Fibroblast of skin of abdomen (primary cell): ENCODE measurements around the gene CDKAL1.

Experiments used
- DNase-seq: peaks from one replicate; pipeline ENCODE4 v3.0.0-alpha.2; 2013

Gene CDKAL1

DNA sequence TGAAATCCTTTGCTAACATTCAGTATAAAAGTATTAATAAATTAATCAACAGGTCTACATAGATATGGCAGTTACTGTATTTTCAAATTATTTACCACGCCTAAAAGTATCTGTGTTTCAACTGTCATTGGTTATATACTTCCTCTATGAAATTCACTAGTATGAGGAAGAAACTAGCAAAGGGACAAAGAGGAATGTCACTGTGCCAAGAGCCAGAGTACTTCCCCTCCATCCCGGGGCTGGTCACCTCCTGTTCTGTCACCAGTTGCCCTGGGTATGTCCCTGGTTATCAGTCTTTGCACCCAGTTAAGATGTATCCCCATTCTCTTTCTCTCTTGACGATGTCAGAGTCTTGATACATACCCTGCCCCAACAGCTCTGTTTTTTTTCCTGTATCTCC, 582.5 kb downstream of the CDKAL1 start:
- no peak for DNase-seq

DNA sequence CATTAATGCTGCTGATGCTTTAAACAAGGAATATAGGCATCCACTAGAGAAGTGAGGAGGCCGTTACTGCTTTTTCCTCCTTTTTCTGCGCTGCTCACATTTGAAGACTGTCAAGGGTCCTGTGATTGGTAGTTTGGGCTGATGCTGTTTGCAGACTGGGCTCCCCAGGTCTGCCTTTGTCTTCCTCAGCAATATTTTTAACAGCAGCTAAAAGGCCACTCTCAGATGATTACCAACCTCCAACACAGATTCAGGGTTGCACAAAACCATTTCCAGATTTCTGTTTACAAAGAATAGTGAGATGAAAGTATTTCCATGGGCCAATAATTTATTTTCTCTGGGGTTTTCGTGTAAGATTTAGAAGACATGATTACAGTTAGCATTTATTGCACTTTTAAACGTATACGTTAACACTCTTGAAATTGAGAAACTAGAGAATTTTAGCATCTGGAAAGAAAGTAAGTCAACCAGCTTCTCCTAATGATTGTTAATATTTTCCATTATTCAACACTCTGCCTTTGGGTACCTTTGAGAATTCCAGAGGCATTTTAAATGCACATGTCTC, 584.0 kb downstream of the CDKAL1 start:
- no peak for DNase-seq

DNA sequence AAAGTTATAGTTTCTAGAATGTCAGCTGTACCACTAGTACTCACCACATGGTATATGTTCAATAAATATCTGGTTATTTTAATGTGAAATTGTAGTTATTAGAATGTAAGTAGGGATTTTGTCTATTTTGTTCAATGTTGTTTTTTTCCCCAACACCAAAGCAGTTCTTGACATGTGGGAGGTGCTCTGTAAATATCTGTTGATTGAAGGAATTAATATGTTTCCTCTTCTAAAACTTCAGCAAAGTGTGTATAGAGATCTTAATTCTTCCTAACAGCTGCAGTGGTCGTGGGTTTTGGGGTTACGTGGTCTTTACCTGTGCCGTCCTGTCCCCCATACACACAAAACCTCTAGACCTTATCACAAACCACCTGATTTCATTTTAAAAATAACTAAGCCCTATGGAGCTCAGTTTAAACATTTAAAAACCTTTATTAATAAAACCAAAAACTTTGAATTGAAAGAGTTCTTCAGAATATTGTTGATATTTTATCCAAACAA, 587.4 kb downstream of the CDKAL1 start:
- DNase-seq = no peak

DNA sequence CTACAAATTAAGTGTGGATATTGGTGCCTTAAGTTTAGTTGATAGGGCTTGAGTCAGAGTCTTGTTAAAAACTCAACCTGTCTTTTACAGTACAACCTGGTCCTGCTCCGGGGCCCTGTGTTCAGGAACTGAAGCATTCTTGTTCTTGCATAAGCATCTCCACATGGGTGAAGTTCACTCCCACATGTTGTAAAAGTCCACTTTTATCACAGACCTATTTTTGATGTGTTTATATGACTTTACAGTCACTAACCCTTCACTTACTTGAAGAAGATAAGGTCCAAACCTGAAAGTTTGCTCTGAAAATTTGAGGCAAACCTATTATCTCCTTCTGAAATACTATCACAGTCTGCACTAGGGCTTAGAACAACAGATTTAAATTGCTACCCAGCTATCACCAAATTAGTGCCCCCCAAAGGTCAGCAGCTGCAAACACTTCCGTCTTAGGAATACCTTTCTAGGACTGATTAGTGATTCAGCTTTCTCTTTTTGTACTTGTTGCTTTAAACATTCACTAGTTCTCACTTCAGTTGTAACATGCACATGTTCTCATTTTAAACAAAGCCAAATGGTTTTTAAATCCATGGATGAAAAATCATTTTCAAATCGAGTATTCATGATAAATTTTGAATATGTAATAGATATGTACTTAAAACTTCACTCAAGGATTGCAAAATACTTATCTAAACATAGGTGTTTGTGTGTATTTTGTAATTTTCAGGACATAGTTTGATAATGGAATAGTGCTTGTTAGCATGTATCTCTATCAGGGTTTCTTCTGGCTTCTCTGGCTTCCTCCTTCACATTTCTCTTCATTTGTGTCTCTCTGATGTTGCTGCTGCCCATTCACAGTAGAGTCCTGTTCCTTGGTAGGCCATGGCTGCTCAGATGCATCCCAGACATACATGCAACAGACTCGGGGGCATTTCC, 589.5 kb downstream of the CDKAL1 start:
- no peak for DNase-seq

DNA sequence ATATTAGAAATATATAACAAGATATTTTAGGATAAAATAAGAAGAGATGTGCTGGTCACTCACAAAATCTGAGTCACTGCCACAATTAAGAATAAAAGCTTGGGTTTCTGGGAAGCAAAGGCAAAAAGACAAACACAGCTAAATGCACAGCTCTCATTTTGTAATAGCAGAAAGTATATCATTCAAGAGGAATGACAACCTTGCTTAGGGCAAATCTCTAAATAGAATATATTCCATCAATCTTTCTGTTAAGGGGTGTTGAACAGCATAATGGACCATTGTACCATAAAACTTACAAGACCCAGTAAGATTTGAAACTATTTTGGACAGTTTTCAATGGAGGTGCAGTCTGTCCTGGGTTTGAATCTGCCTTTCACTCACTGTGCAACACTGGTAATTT, 594.3 kb downstream of the CDKAL1 start:
- peak; percentile 6 for DNase-seq

DNA sequence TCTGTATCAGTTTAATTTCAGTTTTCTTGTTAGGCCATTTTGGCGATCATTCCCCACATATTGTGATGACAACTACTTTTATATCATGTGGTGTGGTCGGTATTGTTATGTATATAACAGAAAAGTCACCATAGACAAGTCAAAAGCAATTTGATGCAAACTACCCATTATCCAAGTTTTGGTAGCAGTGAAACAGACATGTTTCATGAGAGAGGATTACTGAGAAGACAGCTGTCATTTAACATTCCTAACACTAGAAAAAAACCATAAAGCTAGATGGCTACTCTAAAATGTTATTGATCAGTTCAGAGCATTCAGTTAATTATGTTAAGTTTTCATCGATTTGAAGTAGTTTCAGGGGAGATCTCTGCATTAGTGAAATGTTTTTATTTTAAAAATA, 597.1 kb downstream of the CDKAL1 start:
- DNase-seq = no peak

DNA sequence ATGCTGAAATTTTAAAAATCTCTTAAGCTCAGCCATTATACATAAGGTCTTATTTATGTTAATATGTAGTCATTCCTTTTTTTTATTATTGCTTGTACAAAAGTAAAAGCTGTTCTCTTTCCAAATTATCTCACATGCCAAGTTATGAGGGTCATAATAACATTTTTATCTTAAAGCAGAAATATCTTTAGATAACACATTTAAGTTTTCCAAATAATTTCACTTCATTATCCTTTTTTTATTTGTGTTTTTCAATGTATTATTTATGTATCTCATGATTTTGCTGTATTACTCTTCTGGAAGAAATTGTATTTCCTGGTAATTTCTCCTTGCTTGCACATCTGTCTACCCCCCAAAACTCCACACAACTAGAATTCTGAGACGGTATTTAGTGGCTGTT, 598.2 kb downstream of the CDKAL1 start:
- DNase-seq = no peak

DNA sequence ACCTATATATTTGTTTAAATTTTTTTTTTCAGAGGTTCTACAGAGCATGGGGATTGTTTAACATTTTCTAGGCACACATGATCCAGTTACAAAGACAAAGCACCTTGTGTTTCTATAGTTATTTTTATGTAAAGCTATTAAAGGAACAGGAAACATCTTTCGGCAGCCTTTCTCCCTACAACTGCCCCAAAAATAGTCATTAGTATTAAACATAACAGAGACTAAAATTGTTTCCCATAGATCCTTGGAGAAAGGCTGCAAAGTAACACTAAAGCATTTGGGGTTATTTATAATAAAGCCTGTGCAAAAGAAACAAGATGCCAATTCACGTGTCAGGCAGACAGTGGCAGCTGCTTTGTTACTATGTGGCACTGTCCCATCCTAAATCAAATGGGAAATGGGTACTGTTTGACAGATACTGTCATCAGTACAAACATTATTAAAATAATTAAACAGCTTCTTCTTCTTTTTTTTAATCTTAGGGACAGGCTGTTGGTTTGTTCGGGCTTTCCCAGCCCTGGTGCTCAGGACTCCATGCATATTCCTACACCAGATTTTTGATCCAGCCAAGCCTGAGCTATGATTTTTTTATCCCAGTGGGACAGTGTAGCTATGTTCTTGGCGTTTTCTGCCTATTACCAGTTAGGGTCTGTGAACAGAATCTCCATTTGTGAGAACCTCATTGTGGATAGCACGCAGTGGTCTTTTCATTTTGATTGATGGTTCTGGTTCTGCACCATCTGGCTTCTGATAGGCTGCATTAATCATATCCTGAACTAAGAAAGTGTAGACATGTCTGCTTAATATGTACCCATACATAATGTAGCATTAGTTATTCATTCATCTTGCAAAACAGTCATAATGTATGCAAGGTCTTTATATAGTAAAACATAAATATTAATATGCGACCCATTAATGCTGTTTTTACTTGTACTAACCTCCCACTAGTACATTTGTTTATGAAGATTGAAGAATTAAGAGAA, 598.9 kb downstream of the CDKAL1 start:
- peak; percentile 62 for DNase-seq

DNA sequence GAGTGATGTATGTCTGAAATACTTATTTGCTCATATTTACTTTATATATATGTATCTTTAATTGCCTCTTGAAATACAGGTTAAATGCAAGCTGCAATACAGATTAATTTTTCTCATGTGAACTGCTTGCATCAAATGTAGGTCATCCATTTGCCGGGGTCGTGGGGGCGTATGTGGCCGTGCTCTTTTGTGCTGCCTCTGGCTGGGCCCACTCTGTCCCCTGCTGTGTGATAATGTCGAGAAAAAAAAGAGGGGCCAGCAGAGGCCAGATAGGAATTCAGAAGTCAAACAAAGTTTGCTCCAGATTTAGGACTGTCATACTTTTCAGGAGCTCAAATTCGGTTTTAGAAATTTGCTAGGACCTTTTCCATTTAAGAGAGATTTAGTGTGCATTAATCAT, 599.6 kb downstream of the CDKAL1 start:
- DNase-seq = no peak

DNA sequence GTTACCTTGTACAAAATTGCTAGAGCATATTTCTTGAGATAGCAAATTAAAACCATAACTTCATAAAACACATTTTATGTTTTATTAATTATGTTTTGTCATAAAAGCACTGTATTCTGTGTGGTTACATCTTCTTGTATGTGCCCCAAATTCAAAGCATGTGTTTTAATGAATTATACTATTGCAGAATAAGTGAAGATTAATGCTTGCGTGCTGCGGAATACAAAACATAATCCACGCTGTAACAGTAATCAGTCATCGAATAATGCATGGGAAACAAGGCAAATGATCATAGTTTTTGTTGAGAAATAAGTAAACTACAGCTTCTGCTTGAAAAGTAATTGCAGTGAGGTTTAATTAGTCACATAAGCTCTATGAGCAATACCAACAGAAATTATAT, 600.1 kb downstream of the CDKAL1 start:
- peak; percentile 58 for DNase-seq

DNA sequence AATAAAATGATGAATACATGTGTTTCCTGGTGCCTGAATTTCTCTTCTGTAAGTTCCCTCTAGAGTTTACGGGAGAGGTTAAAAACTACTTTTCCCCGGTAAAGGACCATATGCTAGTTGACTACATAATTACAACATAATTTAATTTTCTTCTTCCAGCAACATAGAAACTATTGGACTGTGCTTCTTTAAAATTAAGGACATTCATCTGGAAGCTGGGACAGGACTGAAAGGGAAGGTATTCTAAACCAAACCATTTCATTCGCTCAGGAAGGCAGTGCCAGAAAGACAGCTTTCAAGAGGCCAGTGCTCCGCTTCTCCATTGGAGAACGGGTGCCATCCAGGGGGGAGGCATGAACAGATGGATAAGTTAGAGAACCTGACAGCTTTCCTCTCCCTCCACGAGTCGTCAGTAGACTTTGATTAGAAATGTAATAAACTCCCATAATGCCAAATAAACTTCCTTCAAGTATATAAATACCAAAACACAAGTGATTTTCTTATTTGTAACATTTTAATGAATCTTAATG, 601.3 kb downstream of the CDKAL1 start:
- DNase-seq = no peak

DNA sequence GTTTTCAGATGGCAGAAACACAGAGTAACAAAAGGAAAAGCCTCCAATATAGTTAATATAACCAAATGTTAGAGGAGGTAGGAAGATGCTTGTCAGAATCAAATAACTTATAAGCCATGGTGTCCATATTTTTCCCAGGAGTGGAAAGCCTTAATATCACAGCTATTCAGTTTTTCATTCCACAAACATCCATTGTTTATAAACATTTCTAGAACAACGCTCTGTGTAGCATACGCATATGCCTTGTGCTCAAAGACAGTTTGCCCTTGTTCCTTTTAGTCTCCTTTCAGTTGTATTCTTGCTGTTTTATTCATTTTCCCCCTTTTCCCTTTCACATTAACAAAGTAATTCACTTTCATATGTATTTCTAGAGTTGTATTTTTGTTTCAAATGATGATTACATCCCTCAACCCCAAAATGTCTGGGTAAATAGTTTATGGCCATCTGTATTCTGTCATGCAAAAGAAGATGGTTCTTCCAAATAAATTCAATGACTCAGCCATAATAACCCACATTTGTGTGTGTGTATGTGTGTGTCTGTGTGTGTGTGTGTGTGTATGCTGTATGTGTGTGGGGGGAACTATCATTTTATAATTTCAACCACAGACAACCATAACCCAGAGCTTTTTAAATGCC, 603.6 kb downstream of the CDKAL1 start:
- peak; percentile 65 for DNase-seq

DNA sequence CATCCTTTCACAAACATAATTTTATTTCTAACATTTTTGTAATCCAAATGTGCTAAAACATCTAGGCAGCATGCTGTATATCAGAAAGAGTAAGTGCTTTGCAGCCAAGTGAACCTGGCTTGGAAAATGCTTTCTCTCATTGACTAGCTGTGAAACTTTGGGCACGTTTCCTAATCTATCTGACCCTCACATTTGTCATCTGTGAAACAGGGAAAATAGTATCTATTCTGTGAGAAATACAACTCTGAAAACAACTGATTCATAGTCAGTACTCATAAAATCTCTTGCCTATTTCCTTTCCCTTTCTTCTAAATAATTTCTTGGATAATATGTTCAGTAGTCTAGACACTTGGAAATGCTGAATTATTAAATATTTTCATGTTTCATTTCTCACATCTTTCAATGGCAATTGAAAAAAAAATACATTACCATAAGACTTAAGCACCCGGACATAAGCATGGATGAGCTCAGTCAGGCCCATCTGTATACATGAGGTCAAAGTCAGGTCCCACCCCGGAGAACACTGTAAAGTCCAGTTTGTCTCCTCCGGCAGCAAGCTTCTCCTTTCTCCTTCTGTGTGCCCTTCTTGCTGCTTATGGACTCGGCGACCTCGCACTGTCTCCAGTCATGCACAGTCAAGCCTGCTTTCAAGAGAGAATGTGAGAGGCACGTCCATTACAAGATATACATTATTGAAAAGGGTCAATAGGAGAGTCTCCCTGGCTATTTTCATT, 604.2 kb downstream of the CDKAL1 start:
- no peak for DNase-seq

DNA sequence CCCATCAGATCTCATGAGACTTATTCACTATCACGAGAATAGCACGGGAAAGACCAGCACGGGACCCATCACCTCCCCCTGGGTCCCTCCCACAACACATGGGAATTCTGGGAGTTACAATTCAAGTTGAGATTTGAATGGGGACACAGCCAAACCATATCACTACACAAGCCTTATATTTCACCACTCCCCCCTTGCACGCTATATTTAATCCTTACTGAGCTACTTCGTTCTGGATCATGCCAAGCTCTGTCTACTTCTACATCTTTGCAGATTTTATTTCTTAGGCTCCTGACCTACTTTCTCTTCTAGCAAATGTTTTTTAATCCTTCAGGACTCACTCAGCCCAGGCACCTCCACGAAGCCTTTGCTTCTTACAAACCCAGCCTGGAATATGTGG, 606.7 kb downstream of the CDKAL1 start:
- no peak for DNase-seq

DNA sequence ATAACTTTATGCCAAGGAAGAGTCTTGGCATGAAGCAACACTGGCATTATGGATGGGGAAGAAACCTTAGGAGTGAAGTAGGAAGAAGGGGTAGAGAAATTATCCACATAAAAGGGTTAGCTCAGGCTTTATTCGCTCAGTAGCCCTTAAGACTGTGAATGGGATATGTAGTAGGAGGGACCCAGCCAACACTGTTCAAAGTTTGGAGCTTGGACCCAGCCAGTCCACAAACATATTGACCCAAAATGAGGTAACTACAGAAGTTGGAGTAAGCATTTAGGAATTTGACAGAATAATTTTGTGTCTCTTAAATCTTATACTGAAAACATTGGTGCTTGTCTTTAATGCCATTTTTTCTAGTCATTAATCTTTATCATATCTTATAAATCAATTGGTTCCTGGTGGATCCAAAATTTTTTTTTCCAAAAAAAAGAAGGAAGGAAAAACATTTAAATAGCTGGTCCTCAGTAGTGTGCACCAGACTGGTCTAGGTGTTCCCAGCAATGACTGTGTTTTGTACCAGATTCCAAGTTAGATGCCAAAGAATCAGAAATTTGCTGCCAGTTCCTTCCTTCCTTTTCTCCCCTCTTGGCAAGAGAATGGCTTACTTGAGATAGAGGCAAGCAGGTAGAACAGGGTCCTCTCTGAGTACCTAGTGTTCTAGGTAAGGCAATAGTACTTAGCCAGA, 607.5 kb downstream of the CDKAL1 start:
- DNase-seq = no peak

DNA sequence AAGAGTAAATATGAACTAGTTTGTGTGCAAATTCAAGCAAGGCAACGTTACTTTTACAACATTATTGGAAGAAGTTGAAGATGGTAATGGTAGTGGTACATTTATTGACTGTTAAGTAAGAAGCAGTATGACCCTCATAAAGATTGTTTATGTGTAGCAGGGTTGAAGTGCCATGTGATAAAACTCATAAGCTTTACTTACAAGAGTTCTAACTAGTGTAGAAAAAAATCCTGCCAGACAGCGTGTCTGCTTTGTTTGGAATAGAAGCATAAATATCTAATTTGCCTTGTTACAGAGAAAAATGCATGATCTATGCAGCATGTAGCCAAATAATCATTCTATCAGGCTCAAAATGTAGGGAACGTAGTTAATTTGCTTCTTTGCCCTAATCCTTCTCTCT, 608.5 kb downstream of the CDKAL1 start:
- no peak for DNase-seq

DNA sequence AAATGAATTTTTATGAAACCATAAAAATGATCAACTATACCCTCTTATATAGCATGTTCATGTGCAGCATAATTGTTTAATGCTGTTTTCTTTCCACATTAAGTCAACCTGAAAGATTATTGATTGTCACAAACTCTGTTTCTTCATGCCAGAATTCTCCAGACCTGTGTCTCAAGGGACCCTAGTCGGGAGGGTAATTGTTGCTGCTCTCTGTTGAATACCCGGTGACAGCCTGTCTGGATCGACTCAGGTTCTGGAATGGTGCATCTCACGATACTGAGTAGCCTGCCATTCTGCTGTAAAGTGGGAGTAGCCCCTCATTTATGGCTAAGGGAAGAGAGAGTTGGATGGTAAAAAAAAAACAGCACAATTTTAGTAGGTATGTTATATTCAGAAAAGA, 609.4 kb downstream of the CDKAL1 start:
- DNase-seq = no peak

DNA sequence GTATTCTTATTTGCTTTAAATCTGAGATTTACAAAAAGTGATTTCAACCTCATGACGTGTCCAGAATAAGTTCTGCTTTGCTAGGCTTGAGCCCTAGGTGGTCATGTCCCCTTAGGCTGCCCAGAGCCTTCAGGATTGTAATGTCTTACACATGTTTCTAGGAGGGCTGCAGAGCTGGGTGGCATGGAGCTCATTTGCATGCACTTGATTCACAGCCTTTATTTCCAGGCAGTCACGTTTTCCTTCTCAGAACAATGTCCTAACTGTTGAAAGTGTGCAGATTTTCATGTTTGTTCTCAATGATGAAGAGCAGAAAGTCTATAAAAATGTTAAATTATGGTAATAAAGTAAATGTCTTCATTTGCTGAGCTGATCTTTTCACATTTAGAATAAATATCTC, 610.7 kb downstream of the CDKAL1 start:
- no peak for DNase-seq

DNA sequence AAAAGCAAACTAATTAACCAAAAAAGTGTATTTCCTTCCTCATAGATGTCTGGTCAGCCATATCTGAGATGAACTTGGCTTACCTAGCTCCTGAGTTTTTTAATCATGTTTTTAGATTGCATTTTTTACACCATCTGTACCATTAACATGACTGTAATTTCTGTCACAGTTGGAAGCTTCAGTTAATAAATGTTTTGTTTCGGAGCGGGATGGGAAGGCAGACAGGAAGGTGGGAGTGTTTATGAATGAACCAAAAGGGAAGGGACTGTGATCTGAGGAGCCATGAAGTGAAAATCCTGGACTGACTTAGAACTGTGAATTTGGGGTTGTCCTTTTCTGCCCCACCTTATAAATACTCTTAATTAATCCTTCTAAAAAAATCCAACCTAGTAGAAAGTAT, 613.7 kb downstream of the CDKAL1 start:
- no peak for DNase-seq

DNA sequence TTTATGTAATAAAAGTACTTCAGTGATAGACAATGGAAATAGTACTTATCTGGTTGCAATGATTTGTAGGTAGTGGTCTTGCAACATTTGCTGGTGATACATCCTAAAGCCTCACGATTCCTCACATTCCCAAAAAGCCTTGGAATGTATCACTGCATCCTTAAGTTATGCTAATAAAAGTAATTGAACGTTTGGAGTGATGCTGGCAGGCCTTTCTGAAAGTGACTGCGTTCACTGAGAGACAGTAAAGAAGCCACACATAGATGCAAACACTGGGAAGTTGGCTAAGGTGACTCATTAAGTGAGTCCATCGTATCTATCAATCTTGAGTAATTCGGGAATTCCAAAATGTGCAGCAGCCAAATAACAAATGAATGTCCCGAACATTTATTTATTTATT, 615.2 kb downstream of the CDKAL1 start:
- DNase-seq = peak; percentile 93

DNA sequence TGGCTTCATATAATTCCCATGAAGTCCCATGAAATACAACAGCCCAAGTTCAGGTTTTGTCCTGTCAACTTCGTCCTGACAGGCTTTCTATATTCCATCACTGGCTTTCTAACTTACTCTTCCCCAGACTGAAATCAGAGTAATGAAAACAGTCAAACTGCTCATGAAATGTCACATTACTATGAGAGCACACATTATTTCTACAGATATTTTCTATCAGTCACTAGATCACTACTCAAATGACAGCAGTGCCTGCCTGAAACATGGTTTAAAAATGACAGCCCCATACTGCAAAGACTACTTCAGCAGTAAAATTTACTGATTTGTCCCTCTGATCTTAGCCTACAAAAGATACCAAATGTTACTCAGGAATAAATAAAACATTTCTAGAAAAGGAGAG, 616.4 kb downstream of the CDKAL1 start:
- no peak for DNase-seq
